Large intestine (tissue), 3 donors: Measurements from ENCODE around the gene DTX3. TPM values are rescaled to one million over a fixed set of nuclear protein-coding genes. Genes with fewer than 3 reads are reported as not detected.
A peak's percentile ranks its signal among the peaks of the same experiment; 100 is the strongest.
"Not testable (repeated sequence)": the region's sequence is repeated elsewhere in the genome, so short reads cannot be mapped to it uniquely, and the experiment has no call there.

ENCODE experiments used
- DNase-seq, 2 donors: peaks; one replicate each; pipeline versions ENCODE4 v3.0.0 to v3.0.0-alpha.2; 2013
- H3K27ac ChIP-seq: one replicate; pipeline ENCODE4 v1.5.1; 2013; ENCODE audit warnings: low read length
- H3K27me3 ChIP-seq: 2 replicates; pipeline ENCODE4 v1.6.1; 2013; ENCODE audit warnings: low read length; ENCODE audit not compliant: control insufficient read depth, insufficient read depth
- H3K36me3 ChIP-seq: 2 replicates; pipeline ENCODE4 v1.6.1; 2013; ENCODE audit warnings: low read length; ENCODE audit not compliant: control insufficient read depth, insufficient read depth
- H3K4me1 ChIP-seq: one replicate; pipeline ENCODE4 v1.6.1; 2013; ENCODE audit warnings: low read length; ENCODE audit not compliant: control insufficient read depth, insufficient read depth
- H3K4me3 ChIP-seq: one replicate; pipeline ENCODE4 v1.5.1; 2013; ENCODE audit warnings: low read length
- H3K9me3 ChIP-seq: one replicate; pipeline ENCODE4 v1.6.1; 2013; ENCODE audit warnings: mild to moderate bottlenecking, low read depth, low read length, moderate library complexity; ENCODE audit not compliant: control insufficient read depth
- WGBS: methylation state at CpG from one replicate; pipeline ENCODE4 v1.1.5; 2013; ENCODE audit warnings: low lambda C conversion rate; ENCODE audit not compliant: insufficient coverage; 5-methylcytosine and 5-hydroxymethylcytosine counted together
- polyA plus RNA-seq: library from polyadenylated mRNA; unstranded; fragments of 120-200 nt; gene quantifications from one replicate; pipeline ENCODE4 v1.2.1, GENCODE V29; 2013

DTX3 gene
- polyA plus RNA-seq, 1 donor = 25.9 TPM

DNA sequence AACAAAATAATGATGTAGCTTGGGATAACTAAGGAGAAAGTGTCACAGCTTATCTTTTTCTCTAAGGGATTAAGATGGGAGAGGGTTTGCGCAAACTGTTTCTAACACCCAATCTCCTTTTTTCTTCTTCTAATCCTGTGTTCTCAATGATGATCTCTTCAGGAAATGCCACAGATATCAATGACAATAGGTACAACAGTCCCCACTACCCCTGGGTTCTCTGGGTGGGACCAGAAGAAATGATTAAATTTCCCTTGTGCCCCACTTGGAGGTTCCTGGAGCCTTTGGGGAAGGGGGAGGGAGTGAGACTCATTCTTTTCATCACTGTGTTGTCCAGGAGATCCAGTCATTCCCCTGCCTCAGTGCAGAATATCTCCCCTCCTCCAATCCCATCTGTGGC is 22.2 kb upstream of the DTX3 start:
- DNase-seq = no peak
- WGBS = 86% methylated on average over 1 of the region's 1 CpG
- no peak overlapping the region for H3K4me3 ChIP-seq
- H3K9me3 ChIP-seq = no peaks in the 10 kb centered on the region
- H3K27ac ChIP-seq = no peak overlapping the region
- H3K36me3 ChIP-seq = no peaks in the 10 kb centered on the region
- H3K4me1 ChIP-seq = peaks cover 12% of the 10 kb centered on the region
- peaks cover 26% of the 10 kb centered on the region for H3K27me3 ChIP-seq

DNA sequence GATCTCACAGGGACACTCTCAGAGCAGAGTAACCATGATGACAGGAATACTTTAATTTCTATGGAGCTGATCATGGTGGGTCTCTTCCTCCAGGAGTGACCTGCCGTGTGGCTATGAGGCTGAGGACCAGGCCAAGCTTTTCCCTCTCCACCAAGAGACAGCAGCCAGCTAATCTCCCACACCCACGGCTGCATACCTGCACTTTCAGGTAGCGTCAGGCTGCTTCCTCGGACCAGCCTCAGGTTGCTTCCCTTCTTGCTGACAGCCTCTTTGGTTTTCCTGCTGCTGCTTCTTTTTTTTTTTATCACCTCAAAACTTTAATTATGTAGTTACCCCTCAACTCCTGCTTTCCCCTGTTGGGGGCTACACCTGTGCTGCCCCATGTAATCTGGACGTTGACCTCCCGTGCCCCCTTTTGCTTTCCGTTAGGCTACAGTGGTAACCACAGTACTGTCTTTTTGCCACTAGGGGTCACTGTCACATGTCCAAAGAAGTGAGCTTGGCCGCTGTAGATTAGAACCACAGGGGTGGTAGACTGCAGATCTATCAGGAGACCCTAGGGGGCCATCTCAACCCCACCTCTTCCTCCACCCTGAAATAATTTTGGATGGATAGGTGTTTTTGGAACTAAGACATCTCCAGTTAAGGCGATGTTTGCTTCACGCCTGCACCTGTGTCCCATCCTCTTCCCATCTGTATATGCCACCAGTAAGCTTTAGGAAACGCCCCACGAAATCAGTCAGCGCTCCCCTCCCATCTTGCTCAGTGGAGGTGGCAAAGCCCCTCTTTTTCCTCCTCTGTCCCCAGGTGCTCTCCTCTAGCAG is 21.4 kb upstream of the DTX3 start:
- DNase-seq = peak; percentile 55 to 62
- Histone ChIP-seq H3K36me3 (no peaks in the 10 kb centered on the region), H3K4me3 (no peak overlapping the region), H3K9me3 (no peaks in the 10 kb centered on the region), H3K4me1 (peaks cover 12% of the 10 kb centered on the region), H3K27me3 (peaks cover 31% of the 10 kb centered on the region), H3K27ac (no peak overlapping the region)
- 68% methylated on average over 4 of the region's 13 CpGs for WGBS

DNA sequence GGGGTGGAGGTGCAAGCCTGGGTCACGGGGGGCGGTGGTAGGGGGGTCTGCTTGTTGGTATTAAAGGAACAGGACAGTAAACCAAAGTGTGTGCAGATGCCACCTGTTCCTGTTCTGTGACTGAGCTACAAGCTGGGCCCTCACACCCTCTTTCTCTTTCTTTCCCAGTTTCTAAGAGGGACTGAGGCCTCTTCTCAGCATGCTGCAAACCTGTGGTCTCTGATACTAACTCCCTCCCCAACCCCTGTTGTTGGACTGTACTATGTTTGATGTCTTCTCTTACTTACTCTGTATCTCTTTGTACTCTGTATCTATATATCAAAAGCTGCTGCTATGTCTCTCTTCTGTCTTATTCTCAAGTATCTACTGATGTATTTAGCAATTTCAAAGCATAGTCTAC is 20.6 kb upstream of the DTX3 start:
- WGBS = no CpG with 5 or more reads among the region's 2 CpGs

DNA sequence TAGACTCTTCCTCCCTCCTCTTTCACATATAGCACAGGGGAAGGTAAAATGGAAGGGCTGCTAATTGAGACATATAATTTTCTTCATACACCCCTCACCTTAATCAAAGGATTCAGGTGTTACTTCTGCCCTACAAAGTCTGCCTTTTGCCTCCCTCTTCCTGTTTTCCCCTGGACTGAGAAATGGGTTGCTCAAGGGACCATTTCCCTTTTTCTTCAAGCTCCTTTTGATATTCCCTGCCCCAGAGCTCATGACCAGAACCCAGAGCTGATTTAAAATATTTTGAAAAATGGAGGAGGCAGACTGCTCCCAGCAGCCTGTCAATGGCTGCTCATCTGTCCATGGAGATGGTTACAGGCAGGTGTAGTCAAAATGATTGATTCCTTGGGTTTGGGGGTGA is 19.9 kb upstream of the DTX3 start:
- Histone ChIP-seq H3K27ac (no peak overlapping the region), H3K9me3 (no peaks in the 10 kb centered on the region), H3K36me3 (no peaks in the 10 kb centered on the region), H3K27me3 (peaks cover 33% of the 10 kb centered on the region), H3K4me1 (peaks cover 9% of the 10 kb centered on the region), H3K4me3 (no peak overlapping the region)
- DNase-seq = no peak

More for the DNA sequence above, 20.6 kb upstream of the DTX3 start:
- no peaks in the 10 kb centered on the region for H3K36me3 ChIP-seq
- no peak overlapping the region for H3K27ac ChIP-seq
- peaks cover 12% of the 10 kb centered on the region for H3K4me1 ChIP-seq
- no peaks in the 10 kb centered on the region for H3K9me3 ChIP-seq
- DNase-seq = no peak
- H3K4me3 ChIP-seq = no peak overlapping the region
- peaks cover 33% of the 10 kb centered on the region for H3K27me3 ChIP-seq

DNA sequence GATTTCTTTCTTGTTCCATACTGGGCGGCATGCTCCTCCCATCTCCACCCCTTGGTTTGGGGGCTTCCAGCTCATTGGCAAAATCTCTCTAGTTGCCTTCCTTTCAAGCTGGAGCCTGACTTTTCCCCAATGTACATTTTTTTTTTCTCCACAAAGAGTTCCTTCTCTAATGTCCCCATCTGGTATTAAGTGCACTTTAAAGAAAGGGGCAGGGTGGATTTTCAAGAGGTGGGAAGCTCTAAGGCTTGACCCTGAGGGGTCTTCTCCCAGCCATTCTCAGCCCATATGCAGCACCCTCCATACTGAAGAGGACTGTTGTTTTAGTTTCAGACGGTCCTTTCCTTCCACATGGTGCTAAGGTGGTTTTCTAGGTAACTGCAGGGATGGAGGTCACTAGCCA is 19.5 kb upstream of the DTX3 start:
- Histone ChIP-seq H3K27ac (no peak overlapping the region), H3K4me1 (peaks cover 6% of the 10 kb centered on the region), H3K36me3 (no peaks in the 10 kb centered on the region), H3K27me3 (peaks cover 33% of the 10 kb centered on the region), H3K9me3 (no peaks in the 10 kb centered on the region), H3K4me3 (no peak overlapping the region)
- DNase-seq = no peak
- WGBS = 40% methylated on average over 1 of the region's 2 CpGs

DNA sequence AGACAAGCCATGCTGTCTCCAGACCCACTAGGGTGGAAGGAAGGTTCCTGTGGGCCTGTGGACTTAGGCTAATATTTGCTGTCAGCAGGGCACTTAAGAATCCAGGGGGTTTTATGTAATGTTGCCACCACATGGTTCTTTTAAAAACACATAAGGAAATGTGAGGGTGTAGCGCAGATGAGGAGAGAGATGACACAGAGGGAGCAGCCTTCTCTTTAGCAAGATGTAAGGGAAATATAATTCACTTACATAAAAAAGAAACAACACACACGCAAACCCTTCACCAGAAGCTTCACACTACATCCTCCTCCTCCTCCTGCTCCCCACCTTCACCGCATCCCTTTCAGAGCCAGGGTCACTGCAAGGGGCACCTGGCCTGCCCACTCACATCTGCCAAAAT is 18.5 kb upstream of the DTX3 start:
- peaks cover 5% of the 10 kb centered on the region for H3K4me1 ChIP-seq
- H3K27me3 ChIP-seq = peaks cover 33% of the 10 kb centered on the region
- H3K9me3 ChIP-seq = no peaks in the 10 kb centered on the region
- H3K4me3 ChIP-seq = no peak overlapping the region
- DNase-seq = no peak
- WGBS = no CpG with 5 or more reads among the region's 3 CpGs
- no peak overlapping the region for H3K27ac ChIP-seq
- H3K36me3 ChIP-seq = no peaks in the 10 kb centered on the region

DNA sequence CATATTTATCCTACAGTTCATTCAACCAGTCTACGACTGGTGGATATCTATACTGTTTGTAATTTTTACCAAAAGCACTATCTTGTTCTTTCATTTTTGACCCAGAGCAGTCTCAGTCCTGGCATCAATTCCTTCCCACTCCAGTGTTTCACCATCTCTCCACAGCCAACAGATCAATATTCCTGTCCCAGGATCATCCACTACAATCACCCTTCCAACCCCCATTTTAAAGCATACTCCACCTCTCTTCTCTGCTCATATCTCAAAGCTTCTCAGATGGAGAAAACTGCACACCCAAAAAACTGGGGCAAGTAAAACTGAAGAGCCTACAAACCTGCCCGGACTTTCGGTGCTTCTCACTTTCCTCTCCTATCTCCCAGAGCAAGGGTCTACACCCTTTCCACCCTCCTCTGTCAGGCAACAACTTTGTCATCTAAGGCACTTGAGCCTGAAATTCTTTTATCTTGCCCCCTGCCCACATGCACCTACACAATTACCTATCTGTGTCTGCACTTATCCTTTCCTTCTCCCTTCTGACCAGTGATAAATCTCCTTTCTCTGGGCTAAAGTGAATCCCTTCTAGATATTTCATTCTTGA is 17.7 kb upstream of the DTX3 start:
- H3K36me3 ChIP-seq = no peaks in the 10 kb centered on the region
- H3K4me3 ChIP-seq = no peak overlapping the region
- H3K27me3 ChIP-seq = peaks cover 33% of the 10 kb centered on the region
- no peak for DNase-seq
- no peak overlapping the region for H3K27ac ChIP-seq
- 78% methylated on average over 1 of the region's 3 CpGs for WGBS
- peaks cover 5% of the 10 kb centered on the region for H3K4me1 ChIP-seq
- H3K9me3 ChIP-seq = no peaks in the 10 kb centered on the region

DNA sequence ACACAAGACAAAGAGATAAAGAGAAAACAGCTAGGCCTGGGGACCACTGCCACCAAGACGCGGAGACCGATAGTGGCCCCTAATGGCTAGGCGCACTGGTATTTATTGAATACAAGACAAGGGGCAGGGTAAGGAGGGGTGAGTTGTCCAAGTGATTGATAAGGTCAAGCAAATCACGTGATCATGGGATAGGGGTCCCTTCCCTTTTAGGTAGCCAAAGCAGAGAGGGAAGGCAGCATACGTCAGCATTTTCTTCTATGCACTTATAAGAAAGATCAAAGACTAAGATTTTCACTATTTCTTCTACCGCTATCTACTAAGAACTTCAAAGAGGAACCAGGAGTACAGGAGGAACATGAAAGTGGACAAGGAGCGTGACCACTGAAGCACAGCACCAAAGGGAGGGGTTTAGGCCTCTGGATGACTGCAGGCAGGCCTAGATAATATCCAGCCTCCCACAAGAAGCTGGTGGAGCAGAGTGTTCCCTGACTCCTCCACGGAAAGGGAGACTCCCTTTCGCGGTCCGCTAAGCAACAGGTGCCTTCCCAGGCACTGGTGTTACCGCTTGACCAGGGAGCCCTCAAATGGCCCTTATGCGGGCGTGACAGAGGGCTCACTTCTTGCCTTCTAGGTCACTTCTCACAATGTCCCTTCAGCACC is 15.5 kb upstream of the DTX3 start:
- DNase-seq, H3K36me3 ChIP-seq, H3K9me3 ChIP-seq, H3K27ac ChIP-seq, H3K4me3 ChIP-seq, H3K4me1 ChIP-seq: not testable (repeated sequence)
- 92% methylated on average over 2 of the region's 15 CpGs for WGBS
- H3K27me3 ChIP-seq = peaks cover 29% of the 10 kb centered on the region

DNA sequence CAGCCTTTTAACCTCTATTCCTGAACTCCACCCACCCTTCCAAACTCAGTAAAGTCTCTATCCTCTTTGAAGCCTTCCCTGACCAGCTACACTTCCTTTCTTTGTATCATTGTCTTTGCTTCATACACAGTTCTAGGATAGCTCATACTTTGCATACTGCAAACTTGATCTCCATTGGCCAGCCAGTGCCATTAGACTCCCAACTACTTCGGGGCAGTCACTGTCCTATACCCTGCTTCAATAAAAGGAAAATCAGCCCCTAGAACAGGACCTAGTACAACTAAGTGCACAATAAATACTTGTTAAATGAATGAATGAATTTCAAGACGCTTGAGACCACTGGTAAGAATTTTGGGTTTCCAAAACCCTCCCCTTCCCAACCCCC is 14.2 kb upstream of the DTX3 start:
- Histone ChIP-seq H3K4me3 (peak overlapping the region; percentile 88), H3K36me3 (peaks cover 4% of the 10 kb centered on the region), H3K27me3 (peaks cover 21% of the 10 kb centered on the region), H3K9me3 (no peaks in the 10 kb centered on the region), H3K27ac (peak overlapping the region; percentile 52), H3K4me1 (peaks cover 8% of the 10 kb centered on the region)
- no peak for DNase-seq
- WGBS = no CpG with 5 or more reads among the region's 2 CpGs

DNA sequence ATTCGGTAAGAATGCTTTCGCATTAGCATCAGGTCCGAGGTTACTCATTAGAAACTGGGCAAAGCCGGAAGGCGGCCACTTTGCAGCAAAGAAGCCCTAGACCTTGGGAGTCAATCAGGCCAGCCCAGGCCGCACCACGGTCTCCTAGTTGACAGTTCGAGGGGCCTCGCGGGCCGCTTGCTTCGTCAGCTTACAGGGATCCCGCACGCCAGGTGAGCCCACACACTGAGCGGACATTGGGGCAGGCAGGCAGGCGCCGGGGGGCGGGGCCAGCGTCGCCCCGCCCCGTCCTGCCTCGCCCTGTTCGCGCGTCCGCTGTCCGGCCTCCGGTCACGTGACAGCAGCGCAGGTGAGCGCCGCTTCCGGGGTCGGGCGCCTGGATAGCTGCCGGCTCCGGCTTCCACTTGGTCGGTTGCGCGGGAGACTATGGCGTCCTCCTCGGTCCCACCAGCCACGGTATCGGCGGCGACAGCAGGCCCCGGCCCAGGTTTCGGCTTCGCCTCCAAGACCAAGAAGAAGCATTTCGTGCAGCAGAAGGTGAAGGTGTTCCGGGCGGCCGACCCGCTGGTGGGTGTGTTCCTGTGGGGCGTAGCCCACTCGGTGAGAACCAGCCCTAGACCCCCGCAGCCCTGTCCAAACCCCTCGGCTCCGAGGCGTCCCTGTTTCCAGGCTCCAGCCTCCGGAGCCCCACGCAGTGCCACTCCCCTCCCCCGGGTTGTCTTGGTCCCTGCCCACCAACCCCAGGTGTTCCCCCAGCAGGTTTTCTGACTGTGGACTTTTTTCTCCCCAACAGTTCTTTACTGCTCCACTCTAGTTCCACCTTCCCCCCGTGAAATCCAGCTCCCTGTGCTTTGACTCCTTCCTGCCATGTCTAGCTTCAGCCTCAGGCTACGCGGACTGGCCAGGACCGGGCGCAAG is 13.5 kb upstream of the DTX3 start, which contains the start of gene PIP4K2C:
PIP4K2C (plus strand) TSS at position 329 of the 918 bp plus-strand sequence; CDS start at position 427, 98 bp downstream.
- Histone ChIP-seq H3K9me3 (no peaks in the 10 kb centered on the region), H3K4me3 (peak within 1 kb of the TSS; percentile 88), H3K36me3 (peaks cover 11% of the 10 kb centered on the region), H3K27me3 (peaks cover 15% of the 10 kb centered on the region), H3K4me1 (peaks cover 8% of the 10 kb centered on the region), H3K27ac (peak within 1 kb of the TSS; percentile 52)
- WGBS = 0% methylated on average over 2 of the region's 69 CpGs
- DNase-seq = peak; percentile 86 to 90
